GM12878 (cell line): ENCODE results near the gene CDKN2A. TPM values are rescaled to one million over a fixed set of nuclear protein-coding genes. Genes with fewer than 3 reads are reported as not detected.

Experiments used
- ATAC-seq: fragments of 200-7000 bp; cut with Tn5 transposase; 3 replicates; pipeline ENCODE4 v1.9.1; 2020; ENCODE audit warnings: mild to moderate bottlenecking, moderate library complexity
- BruUV-seq: library from RNA; stranded (reverse); fragments of 400-500 nt; replicated peaks from 2 replicates; lab custom pipeline; 2021; lab: Mats Ljungman, UMichigan
- CTCF ChIA-PET: fragments of 300-600 bp; sonication (Branson Sonifier 250); formaldehyde crosslinking; extraction: SDS; loops from one replicate; lab custom pipeline; 2021; ENCODE audit warnings: inconsistent platforms; lab: Yijun Ruan, JAX
- POLR2A ChIA-PET: fragments of 350-600 bp; formaldehyde crosslinking; extraction: SDS; loops from one replicate; lab custom pipeline; 2021; ENCODE audit warnings: inconsistent platforms; lab: Charles Lee
- RAD21 ChIA-PET: fragments of 300-600 bp; sonication (Branson Sonifier 250); formaldehyde crosslinking; loops from one replicate; lab custom pipeline; 2023; ENCODE audit warnings: antibody characterized with exemption; ENCODE audit not compliant: unreplicated experiment; lab: Charles Lee
- SMC1A ChIA-PET: fragments of 300-600 bp; sonication (Branson Sonifier 250); formaldehyde crosslinking; loops from one replicate; lab custom pipeline; 2023; ENCODE audit not compliant: unreplicated experiment, uncharacterized antibody; lab: Charles Lee
- DNase-seq: peaks from one replicate; pipeline ENCODE4 v3.0.0-alpha.2; 2011; ENCODE audit warnings: low read depth, low spot score
- FAIRE-seq: peaks from 3 replicates; lab custom pipeline; 2011; peaks lifted over from hg19 to GRCh38; lab: Jason Lieb, UNC
- H2AFZ ChIP-seq: 2 replicates; pipeline ENCODE4 v1.6.0; 2011; ENCODE audit warnings: low read depth, low read length, control low read depth; ENCODE audit not compliant: control insufficient read depth
- H3K27ac ChIP-seq: 2 replicates; pipeline ENCODE4 v1.5.1; 2011; ENCODE audit warnings: control low read depth; ENCODE audit not compliant: control insufficient read depth, insufficient read depth
- H3K27me3 ChIP-seq, 2 experiments: replicated peaks in 1 of 2; 2 replicates each; pipeline versions ENCODE4 v1.6.0 to v1.6.1; 2011; ENCODE audit warnings: low read length in 1 of 2; ENCODE audit not compliant: control insufficient read depth in 2 of 2, insufficient read depth in 2 of 2
- H3K36me3 ChIP-seq, 2 experiments: 2 replicates each; pipeline ENCODE4 v1.5.1; 2011; ENCODE audit warnings: low read length in 1 of 2; ENCODE audit not compliant: control insufficient read depth in 2 of 2, insufficient read depth in 2 of 2
- H3K4me1 ChIP-seq: 2 replicates; pipeline ENCODE4 v1.6.1; 2011; ENCODE audit warnings: mild to moderate bottlenecking, low read length, moderate library complexity, mixed read lengths; ENCODE audit not compliant: control insufficient read depth, insufficient read depth
- H3K4me2 ChIP-seq: 2 replicates; pipeline ENCODE4 v1.6.0; 2011; ENCODE audit warnings: control low read depth; ENCODE audit not compliant: control insufficient read depth, insufficient read depth
- H3K4me3 ChIP-seq: fragments of 200-600 bp; sonication (generic); 2 replicates; pipeline ENCODE4 v1.5.1; 2016
- H3K79me2 ChIP-seq: 2 replicates; pipeline ENCODE4 v1.6.0; 2011; ENCODE audit warnings: low read length; ENCODE audit not compliant: control insufficient read depth, insufficient read depth
- H3K9ac ChIP-seq: 2 replicates; pipeline ENCODE4 v1.8.0; 2011; ENCODE audit warnings: low read length, control low read depth, mixed read lengths; ENCODE audit not compliant: control insufficient read depth, insufficient read depth
- H3K9me3 ChIP-seq: replicated peaks from 3 replicates; pipeline ENCODE4 v1.5.1; 2011; ENCODE audit warnings: mild to moderate bottlenecking, low read length; ENCODE audit not compliant: control insufficient read depth, insufficient read depth
- H4K20me1 ChIP-seq: 2 replicates; pipeline ENCODE4 v1.6.0; 2011; ENCODE audit not compliant: control insufficient read depth, insufficient read depth
- CTCF ChIP-seq, 3 experiments: IDR thresholded peaks in 2 of 3; conservative IDR thresholded peaks in 1 of 3; 2 replicates each; pipeline ENCODE4 v1.5.1; 2011; ENCODE audit warnings: low read depth in 3 of 3, low read length in 3 of 3, mild to moderate bottlenecking in 3 of 3, control low read depth in 2 of 3, moderate library complexity in 2 of 3, inconsistent platforms in 1 of 3, mixed read lengths in 1 of 3; ENCODE audit not compliant: control insufficient read depth in 2 of 3, insufficient read depth in 1 of 3; ENCODE audit errors: extremely low read depth in 1 of 3
- RAD21 ChIP-seq: IDR thresholded peaks from 2 replicates; pipeline ENCODE4 v1.6.1; 2011; ENCODE audit warnings: mild to moderate bottlenecking, low read depth, low read length, moderate library complexity; ENCODE audit not compliant: insufficient read depth
- RELA ChIP-seq: fragments of 450-650 bp; IDR thresholded peaks from 2 replicates; pipeline ENCODE4 v1.8.0; 2014; ENCODE audit warnings: borderline replicate concordance; ENCODE audit not compliant: partially characterized antibody
- SMC3 ChIP-seq: IDR thresholded peaks from 2 replicates; pipeline ENCODE4 v1.6.1; 2011; ENCODE audit warnings: low read length, improper control_type of control experiment, borderline replicate concordance
- WGBS: methylation state at CpG from one replicate; pipeline ENCODE4 v1.1.6; 2016; ENCODE audit warnings: low lambda C conversion rate; ENCODE audit not compliant: insufficient replicate concordance, insufficient coverage; ENCODE audit errors: missing lambda C conversion rate; 5-methylcytosine and 5-hydroxymethylcytosine counted together
- in situ Hi-C: fragments of 300-500 bp; cut with MboI; formaldehyde crosslinking; loops from 9 replicates; pipeline ENCODE4 v1.14.3; 2018; ENCODE audit warnings: mixed read lengths
- intact Hi-C: fragments of 100-400 bp; cut with micrococcal nuclease; formaldehyde crosslinking; loops from one replicate; pipeline ENCODE4 v1.14.2; 2022; ENCODE audit not compliant: unreplicated experiment
- polyA plus RNA-seq, 11 experiments: library from polyadenylated mRNA; depleted of rRNA in 4 of 11; unstranded in 6 of 11; stranded (reverse) in 5 of 11; fragments of >200 nt; fragmentation: Nextera tagmentation in 4 of 11; fragmentation: Illumina TruSeq in 1 of 11; extraction: Ambion mirVana in 4 of 11; extraction: Trizol in 1 of 11; gene quantifications; 1 replicate in 1 of 11; 2 replicates in 10 of 11; pipeline versions ENCODE4 v1.2.1 to v1.2.3, GENCODE V29; 2011 to 2016; ENCODE audit warnings: inconsistent platforms in 2 of 11, missing spikeins in 2 of 11, low read depth in 1 of 11
- total RNA-seq, 4 experiments: library from RNA; depleted of rRNA in 3 of 4; stranded (reverse); fragments of >200 nt in 3 of 4; fragmentation: Illumina TruSeq in 1 of 4; extraction: Trizol in 1 of 4; gene quantifications; 2 replicates each; pipeline versions ENCODE4 v1.2.1 to v1.2.3, GENCODE V29; 2013 to 2021

Gene CDKN2A
- total and polyA plus RNA-seq, 10 of the 15 experiments (the other 5 are each of a cell fraction or from before 2014, with no cell fraction given): 0.84 to 41.2 (median 18.4) TPM

GRCh38 chr9:22037954-22038690, 43.9 kb upstream of the CDKN2A start:
- SMC1A ChIA-PET: interaction anchor here (0.8 to 5.2 kb wide), 11 partner anchors 10 to 417 kb away, joined by 3 to 56 read pairs (median 4); partner anchors contain the start of gene CDKN2B
- no peak overlapping the region for H3K9ac ChIP-seq
- no peak for FAIRE-seq
- CTCF ChIA-PET: interaction anchor here (0.6 to 9.7 kb wide), 20 partner anchors 8 to 605 kb away, joined by 3 to 182 read pairs (median 4); partner anchors contain the start of genes CDKN2A, CDKN2B and CDKN2B-AS1
- no peaks in the 10 kb centered on the region for H3K4me1 ChIP-seq
- no peak overlapping the region for H2AFZ ChIP-seq
- no peaks in the 10 kb centered on the region for H3K9me3 ChIP-seq
- no peaks in the 10 kb centered on the region for H4K20me1 ChIP-seq
- H3K27ac ChIP-seq: no peak overlapping the region
- H3K36me3 ChIP-seq: no peaks in the 10 kb centered on the region
- intact Hi-C loops: loop anchor here (1.0 to 10.0 kb wide), 2 partner anchors 197 to 225 kb away; no protein-coding TSS in a partner anchor
- in situ Hi-C loops: loop anchor here (5.0 kb wide), 1 partner anchor 226 kb away; no protein-coding TSS in a partner anchor
- RAD21 ChIA-PET: interaction anchor here (1.0 to 6.9 kb wide), 5 partner anchors 10 to 414 kb away, joined by 3 to 59 read pairs (median 3); no protein-coding TSS in a partner anchor
- DNase-seq: no peak
- peak; percentile 53; the same call in 2 of the 3 replicates for ATAC-seq
- no peaks in the 10 kb centered on the region for H3K79me2 ChIP-seq
- TF ChIP-seq RELA (no peak), CTCF (IDR thresholded peaks at IDR 0.05 in 2 of 3, conservative IDR thresholded peaks at IDR 0.05 in 1 of 3; ENCODE audit: control insufficient read depth in 2 of 3, extremely low read depth in 1 of 3, insufficient read depth in 1 of 3, low read depth in 3 of 3, low read length in 3 of 3) (peak; percentile 30 to 48 (median 34); a peak in 4 of 6 replicates), SMC3 (peak; percentile 71; the same call in 1 of the 2 replicates), RAD21 (peak; percentile 76)
- no peak overlapping the region for H3K4me3 ChIP-seq
- BruUV-seq: no TSS peak
- no peak overlapping the region for H3K4me2 ChIP-seq
- no peaks in the 10 kb centered on the region; a peak in 1 of 4 replicates for H3K27me3 ChIP-seq
- WGBS: 0% methylated on average over 2 of the region's 2 CpGs
- POLR2A ChIA-PET: no interaction called here
